Peyer's patch (tissue), 4 donors: ENCODE measurements around the gene ARHGAP40. TPM values are rescaled to one million over a fixed set of nuclear protein-coding genes. Genes with fewer than 3 reads are reported as not detected.

Experiments used
- DNase-seq, 3 donors: peaks; one replicate each; pipeline ENCODE4 v3.0.0-alpha.2; 2017 to 2019
- H3K27ac ChIP-seq, 4 donors: fragments of 200-600 bp; sonication (generic); one replicate each; pipeline ENCODE4 v1.5.1; 2016 to 2019
- H3K27me3 ChIP-seq, 2 donors: fragments of 200-600 bp; sonication (generic); one replicate each; pipeline ENCODE4 v1.5.1; 2019
- H3K36me3 ChIP-seq, 3 donors: fragments of 200-600 bp; sonication (generic); one replicate each; pipeline ENCODE4 v1.5.1; 2016 to 2019
- H3K4me1 ChIP-seq, 4 donors: fragments of 200-600 bp; sonication (generic); one replicate each; pipeline ENCODE4 v1.5.1; 2016 to 2019
- H3K4me3 ChIP-seq, 4 donors: fragments of 200-600 bp; sonication (generic); 1 replicate in 3 of 4; 2 replicates in 1 of 4; pipeline ENCODE4 v1.5.1; 2016 to 2019; ENCODE audit warnings: mild to moderate bottlenecking in 1 of 4
- H3K9me3 ChIP-seq, 4 donors: fragments of 200-600 bp; sonication (generic); one replicate each; pipeline ENCODE4 v1.5.1; 2016 to 2019; ENCODE audit warnings: mild to moderate bottlenecking in 1 of 4
- CTCF ChIP-seq, 6 experiments: fragments of 450-650 bp in 4 of 6; fragments of 200-600 bp in 2 of 6; sonication (generic) in 1 of 6; IDR thresholded peaks; one replicate each; pipeline ENCODE4 v1.5.1; 2017 to 2019; ENCODE audit warnings: antibody characterized with exemption in 6 of 6, mild to moderate bottlenecking in 3 of 6, moderate library complexity in 1 of 6
- POLR2A ChIP-seq, 2 donors: fragments of 450-650 bp; IDR thresholded peaks; one replicate each; pipeline ENCODE4 v1.5.1; 2017; ENCODE audit warnings: antibody characterized with exemption in 2 of 2, mild to moderate bottlenecking in 2 of 2, moderate library complexity in 2 of 2
- total RNA-seq, 4 donors: library from RNA; depleted of rRNA; stranded (reverse); fragments of >200 nt; gene quantifications; one replicate each; pipeline ENCODE4 v1.1.0, GENCODE V29; 2016

The ARHGAP40 gene
- not detected for total RNA-seq

GRCh38 chr20:38601216-38602184 is at the start of gene ARHGAP40:
TSS of gene ARHGAP40 (plus strand) at chr20:38601809.
- Histone ChIP-seq H3K4me3 (no peak within 1 kb of the TSS), H3K9me3 (no peaks in the 10 kb centered on the region), H3K4me1 (no peaks in the 10 kb centered on the region), H3K27ac (no peak within 1 kb of the TSS), H3K27me3 (peaks cover 0 to 6% of the 10 kb centered on the region in 2 donors), H3K36me3 (no peaks in the 10 kb centered on the region)
- peak in 1 of 6 experiments; percentile 11 for TF ChIP-seq CTCF (IDR thresholded peaks at IDR 0.05)
- TF ChIP-seq POLR2A (IDR thresholded peaks at IDR 0.05) = no peak
- DNase-seq = no peak

- Histone ChIP-seq H3K9me3 (no peaks in the 10 kb centered on the region), H3K36me3 (peaks cover 0 to 96% (median 10%) of the 10 kb centered on the region in 3 donors), H3K4me3 (no peak overlapping the region), H3K27me3 (no peaks in the 10 kb centered on the region), H3K27ac (no peak overlapping the region), H3K4me1 (no peaks in the 10 kb centered on the region)
- no peak for DNase-seq
- TF ChIP-seq POLR2A (IDR thresholded peaks at IDR 0.05) (no peak), CTCF (IDR thresholded peaks at IDR 0.05) (no peak)
Measured at GRCh38 chr20:38554986-38555385, 46.6 kb upstream of the ARHGAP40 start.

- Histone ChIP-seq H3K27ac (no peak overlapping the region), H3K9me3 (no peaks in the 10 kb centered on the region), H3K27me3 (no peaks in the 10 kb centered on the region), H3K4me1 (no peaks in the 10 kb centered on the region), H3K36me3 (peaks cover 0 to 96% (median 10%) of the 10 kb centered on the region in 3 donors), H3K4me3 (no peak overlapping the region)
- no peak for DNase-seq
- TF ChIP-seq POLR2A (IDR thresholded peaks at IDR 0.05) (no peak), CTCF (IDR thresholded peaks at IDR 0.05) (no peak)
Measured at GRCh38 chr20:38555395-38555794, 46.2 kb upstream of the ARHGAP40 start.

- DNase-seq = no peak
- H3K27ac ChIP-seq = no peak overlapping the region
- H3K27me3 ChIP-seq = no peaks in the 10 kb centered on the region
- TF ChIP-seq CTCF (IDR thresholded peaks at IDR 0.05) = no peak
- no peak for TF ChIP-seq POLR2A (IDR thresholded peaks at IDR 0.05)
- no peaks in the 10 kb centered on the region for H3K9me3 ChIP-seq
- H3K4me3 ChIP-seq = no peak overlapping the region
- peaks cover 0 to 89% (median 10%) of the 10 kb centered on the region in 3 donors for H3K36me3 ChIP-seq
- H3K4me1 ChIP-seq = no peaks in the 10 kb centered on the region
Measured at GRCh38 chr20:38557174-38557573, 44.4 kb upstream of the ARHGAP40 start.

- DNase-seq = no peak
- no peaks in the 10 kb centered on the region for H3K27me3 ChIP-seq
- H3K9me3 ChIP-seq = no peaks in the 10 kb centered on the region
- no peaks in the 10 kb centered on the region for H3K4me1 ChIP-seq
- no peak overlapping the region for H3K27ac ChIP-seq
- H3K36me3 ChIP-seq = peaks cover 0 to 89% (median 5%) of the 10 kb centered on the region in 3 donors
- H3K4me3 ChIP-seq = no peak overlapping the region
- TF ChIP-seq CTCF (IDR thresholded peaks at IDR 0.05) (no peak), POLR2A (IDR thresholded peaks at IDR 0.05) (no peak)
Measured at GRCh38 chr20:38558596-38559360, 42.8 kb upstream of the ARHGAP40 start.
